Spinal cord (tissue), 10 donors: ENCODE measurements around the gene ADK. TPM values are rescaled to one million over a fixed set of nuclear protein-coding genes. Genes with fewer than 3 reads are reported as not detected.
A peak's percentile ranks its signal among the peaks of the same experiment; 100 is the strongest.

Experiments
- DNase-seq, 6 donors: peaks; one replicate each; pipeline versions ENCODE4 v3.0.0 to v3.0.0-alpha.2; 2013 to 2015; ENCODE audit warnings: low spot score in 6 of 6, low read depth in 4 of 6
- H3K27ac ChIP-seq: one replicate; pipeline ENCODE4 v1.5.1; 2013; ENCODE audit warnings: low read depth, low read length, control low read depth
- H3K27me3 ChIP-seq: one replicate; pipeline ENCODE4 v1.6.1; 2013; ENCODE audit warnings: low read length; ENCODE audit not compliant: control insufficient read depth, insufficient read depth
- H3K36me3 ChIP-seq: one replicate; pipeline ENCODE4 v1.6.1; 2013; ENCODE audit warnings: low read length; ENCODE audit not compliant: control insufficient read depth, insufficient read depth
- H3K4me1 ChIP-seq: one replicate; pipeline ENCODE4 v1.6.1; 2013; ENCODE audit warnings: low read length; ENCODE audit not compliant: control insufficient read depth, insufficient read depth
- H3K4me3 ChIP-seq: one replicate; pipeline ENCODE4 v1.5.1; 2013; ENCODE audit warnings: low read depth, low read length, control low read depth
- H3K9me3 ChIP-seq: one replicate; pipeline ENCODE4 v1.6.1; 2013; ENCODE audit warnings: low read length; ENCODE audit not compliant: control insufficient read depth, insufficient read depth
- WGBS: methylation state at CpG from one replicate; pipeline ENCODE4 v1.1.5; 2013; ENCODE audit warnings: missing lambda C conversion rate; ENCODE audit not compliant: insufficient coverage; 5-methylcytosine and 5-hydroxymethylcytosine counted together
- polyA plus RNA-seq, 2 donors: library from polyadenylated mRNA; unstranded; fragments of 120-200 nt; gene quantifications; one replicate each; pipeline ENCODE4 v1.2.1, GENCODE V29; 2013; ENCODE audit not compliant: insufficient read length in 2 of 2
- total RNA-seq, 2 donors: library from RNA; depleted of rRNA in 1 of 2; stranded (reverse); fragments of 120-200 nt in 1 of 2; fragments of >200 nt in 1 of 2; gene quantifications; one replicate each; pipeline versions ENCODE4 v1.2.3 to v1.2.4, GENCODE V29; 2013 to 2014
- donor health status: healthy.

ADK gene
- total and polyA plus RNA-seq, 4 donors = 46.9 to 58.9 (median 51.1) TPM

DNA sequence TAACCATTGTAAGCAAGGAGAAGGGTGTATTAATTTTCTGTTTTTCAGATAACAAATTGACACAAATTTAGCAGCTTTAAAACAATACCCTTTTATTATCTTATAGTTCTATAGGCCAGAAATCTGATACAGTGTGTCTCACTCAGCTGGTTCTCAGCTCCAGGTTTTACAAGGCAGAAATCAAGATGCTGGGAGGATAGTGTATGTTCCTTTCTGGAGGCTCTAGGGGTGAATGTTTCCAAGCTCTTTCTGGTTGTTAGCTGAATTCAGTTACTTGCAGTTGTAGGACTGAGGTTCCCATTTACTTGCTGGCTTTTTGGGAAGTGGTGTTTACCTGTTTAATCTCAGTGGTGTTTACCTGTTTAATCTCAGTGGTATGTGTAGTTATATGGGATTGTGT lies 125.4 kb downstream of the ADK start:
- DNase-seq = no peak
- no peak overlapping the region for H3K27ac ChIP-seq
- no peaks in the 10 kb centered on the region for H3K4me1 ChIP-seq
- H3K36me3 ChIP-seq = no peaks in the 10 kb centered on the region
- no peaks in the 10 kb centered on the region for H3K27me3 ChIP-seq
- no peak overlapping the region for H3K4me3 ChIP-seq
- no peaks in the 10 kb centered on the region for H3K9me3 ChIP-seq

DNA sequence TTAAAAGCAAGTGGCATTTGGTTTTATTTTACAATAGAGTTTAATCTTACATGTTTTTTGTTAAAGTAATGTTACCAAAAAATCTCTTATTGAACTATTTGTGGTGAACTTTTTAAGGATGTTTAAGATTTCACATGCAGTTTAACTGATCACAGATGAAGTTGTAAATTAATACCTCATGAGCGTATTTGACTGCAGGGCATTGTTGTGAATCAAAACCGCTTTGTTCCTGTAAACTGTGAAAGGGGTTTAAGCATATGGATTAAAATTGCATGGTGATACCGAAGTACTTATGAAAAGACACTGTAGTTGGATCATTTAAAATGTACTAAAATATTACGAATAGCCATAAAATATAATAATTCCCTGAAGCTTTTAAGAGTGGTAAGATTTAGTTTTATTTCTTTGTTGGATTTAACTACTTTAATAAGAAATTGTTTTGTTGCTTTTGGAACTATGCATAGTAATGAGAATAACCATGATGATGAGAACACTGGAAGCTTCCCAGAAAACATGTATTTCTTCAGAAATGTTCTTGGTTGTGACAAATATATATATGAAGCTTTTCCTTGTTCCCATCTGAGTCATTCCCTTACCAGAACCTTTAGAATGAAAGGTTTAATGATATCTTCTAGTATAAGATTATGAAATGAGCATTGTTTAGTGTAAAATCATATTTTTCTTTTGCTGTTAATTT lies 131.3 kb downstream of the ADK start:
- no CpG with 5 or more reads among the region's 4 CpGs for WGBS
- Histone ChIP-seq H3K4me3 (no peak overlapping the region), H3K36me3 (no peaks in the 10 kb centered on the region), H3K27ac (no peak overlapping the region), H3K4me1 (no peaks in the 10 kb centered on the region), H3K9me3 (no peaks in the 10 kb centered on the region), H3K27me3 (no peaks in the 10 kb centered on the region)
- DNase-seq = no peak

DNA sequence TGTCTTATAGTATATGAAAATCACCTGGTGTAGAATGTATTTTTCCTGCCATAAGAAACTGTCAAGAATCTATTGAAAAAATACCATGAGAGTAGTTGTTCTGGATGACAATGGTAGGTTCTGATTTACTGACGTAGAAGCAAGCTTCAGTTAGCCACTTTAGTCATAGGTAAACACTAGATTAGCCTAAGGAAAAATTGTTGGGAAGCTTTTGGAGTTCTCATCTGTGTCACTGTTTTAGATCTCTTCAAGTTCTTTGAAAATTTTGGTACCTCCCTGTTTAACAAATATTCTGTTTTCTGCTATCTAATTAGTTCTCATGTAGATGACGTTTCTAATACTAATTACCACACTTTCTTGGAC lies 131.8 kb downstream of the ADK start:
- no peak overlapping the region for H3K27ac ChIP-seq
- no peak overlapping the region for H3K4me3 ChIP-seq
- no peaks in the 10 kb centered on the region for H3K4me1 ChIP-seq
- WGBS = 100% methylated on average over 1 of the region's 2 CpGs
- H3K27me3 ChIP-seq = no peaks in the 10 kb centered on the region
- no peaks in the 10 kb centered on the region for H3K36me3 ChIP-seq
- no peaks in the 10 kb centered on the region for H3K9me3 ChIP-seq
- no peak for DNase-seq

DNA sequence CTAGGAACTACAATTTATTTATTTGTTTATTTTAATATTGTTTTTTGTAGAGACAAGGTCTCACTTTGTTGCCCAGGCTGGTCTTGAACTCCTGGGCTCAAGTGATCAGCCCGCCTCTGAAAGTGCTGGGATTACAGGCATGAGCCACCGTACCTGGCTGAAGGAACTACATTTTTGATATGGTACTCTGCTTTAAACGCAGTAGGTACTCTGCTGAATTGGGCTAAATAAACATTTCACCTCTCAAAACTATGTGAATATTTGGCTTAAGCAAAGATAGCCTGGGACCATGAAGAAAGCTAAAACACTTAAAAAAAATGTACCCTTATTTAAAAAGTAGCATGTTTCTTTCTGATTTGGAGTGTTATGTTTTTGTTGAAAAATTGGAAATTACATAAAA lies 138.2 kb downstream of the ADK start:
- no peaks in the 10 kb centered on the region for H3K27me3 ChIP-seq
- H3K4me1 ChIP-seq = no peaks in the 10 kb centered on the region
- DNase-seq = no peak
- H3K27ac ChIP-seq = no peak overlapping the region
- no peak overlapping the region for H3K4me3 ChIP-seq
- H3K36me3 ChIP-seq = no peaks in the 10 kb centered on the region
- WGBS = no CpG with 5 or more reads among the region's 3 CpGs
- H3K9me3 ChIP-seq = no peaks in the 10 kb centered on the region

DNA sequence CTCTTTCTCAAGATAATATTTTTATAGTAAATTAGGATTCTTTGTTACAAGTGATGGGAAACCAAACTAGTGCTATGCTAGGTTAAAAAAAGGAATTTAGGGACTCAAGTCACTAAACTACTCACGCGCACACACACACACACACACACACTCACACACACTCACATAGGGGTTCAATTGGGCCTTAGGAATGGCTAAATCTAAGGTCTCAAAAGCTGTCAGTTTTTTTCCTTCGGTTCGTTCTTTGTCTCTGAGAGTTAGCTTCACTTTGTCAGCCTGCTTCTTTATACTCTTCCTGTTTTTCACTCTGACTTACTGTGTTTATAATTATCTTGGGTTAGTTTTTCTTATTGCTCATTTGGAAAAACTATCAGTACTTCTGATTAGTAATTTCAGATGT lies 138.9 kb downstream of the ADK start:
- no peaks in the 10 kb centered on the region for H3K4me1 ChIP-seq
- DNase-seq = peak in 1 of 6 donors; percentile 22
- H3K36me3 ChIP-seq = no peaks in the 10 kb centered on the region
- no peak overlapping the region for H3K27ac ChIP-seq
- no peaks in the 10 kb centered on the region for H3K9me3 ChIP-seq
- WGBS = no CpG with 5 or more reads among the region's 4 CpGs
- no peaks in the 10 kb centered on the region for H3K27me3 ChIP-seq
- no peak overlapping the region for H3K4me3 ChIP-seq

DNA sequence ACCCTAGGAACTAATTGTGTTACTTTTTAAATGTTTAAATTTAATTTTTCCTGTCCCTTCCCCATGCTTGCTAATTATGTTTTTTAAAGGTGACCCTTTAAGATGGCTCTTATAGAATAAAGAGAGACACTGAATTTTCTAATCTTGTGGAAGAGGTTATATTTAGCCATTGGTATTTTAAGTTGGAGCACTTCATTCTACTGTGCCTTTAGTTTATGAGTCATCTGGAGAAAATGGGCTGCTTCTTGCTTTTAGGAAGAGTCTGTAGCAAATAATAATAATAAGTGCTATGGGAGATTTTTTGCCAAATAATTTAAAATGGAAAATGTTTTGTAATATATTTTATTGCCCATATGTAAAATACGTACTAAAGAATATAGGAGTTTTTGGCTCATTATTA lies 139.7 kb downstream of the ADK start:
- Histone ChIP-seq H3K9me3 (no peaks in the 10 kb centered on the region), H3K36me3 (no peaks in the 10 kb centered on the region), H3K4me3 (no peak overlapping the region), H3K27ac (no peak overlapping the region), H3K4me1 (no peaks in the 10 kb centered on the region), H3K27me3 (no peaks in the 10 kb centered on the region)
- no CpG with 5 or more reads among the region's 1 CpG for WGBS
- no peak for DNase-seq

DNA sequence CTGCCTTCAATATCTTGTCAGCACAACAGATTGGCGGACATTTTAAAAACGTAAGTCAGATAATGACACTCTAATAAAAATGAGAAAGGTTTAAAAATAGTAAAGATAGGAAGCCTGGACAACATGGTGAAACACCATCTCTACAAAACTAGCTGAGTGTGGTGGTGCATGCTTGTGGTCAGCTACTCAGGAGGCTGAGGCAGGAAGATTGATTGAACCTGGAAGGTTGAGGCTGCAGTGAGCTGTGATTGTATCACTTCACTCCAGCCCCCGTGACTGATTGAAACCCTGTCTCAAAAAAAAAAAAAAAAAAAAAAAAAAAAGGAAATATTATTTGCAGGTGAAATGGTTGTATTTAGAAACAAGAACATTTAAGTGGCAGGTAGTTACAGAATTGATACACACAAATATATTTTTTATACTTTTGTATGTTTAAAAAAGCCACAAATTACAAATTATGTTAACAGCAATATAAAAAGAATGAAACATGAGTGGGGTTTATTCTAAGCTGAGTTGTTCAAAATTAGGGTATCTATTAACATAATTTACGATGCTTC lies 141.9 kb downstream of the ADK start:
- no peak overlapping the region for H3K4me3 ChIP-seq
- DNase-seq = no peak
- no CpG with 5 or more reads among the region's 4 CpGs for WGBS

DNA sequence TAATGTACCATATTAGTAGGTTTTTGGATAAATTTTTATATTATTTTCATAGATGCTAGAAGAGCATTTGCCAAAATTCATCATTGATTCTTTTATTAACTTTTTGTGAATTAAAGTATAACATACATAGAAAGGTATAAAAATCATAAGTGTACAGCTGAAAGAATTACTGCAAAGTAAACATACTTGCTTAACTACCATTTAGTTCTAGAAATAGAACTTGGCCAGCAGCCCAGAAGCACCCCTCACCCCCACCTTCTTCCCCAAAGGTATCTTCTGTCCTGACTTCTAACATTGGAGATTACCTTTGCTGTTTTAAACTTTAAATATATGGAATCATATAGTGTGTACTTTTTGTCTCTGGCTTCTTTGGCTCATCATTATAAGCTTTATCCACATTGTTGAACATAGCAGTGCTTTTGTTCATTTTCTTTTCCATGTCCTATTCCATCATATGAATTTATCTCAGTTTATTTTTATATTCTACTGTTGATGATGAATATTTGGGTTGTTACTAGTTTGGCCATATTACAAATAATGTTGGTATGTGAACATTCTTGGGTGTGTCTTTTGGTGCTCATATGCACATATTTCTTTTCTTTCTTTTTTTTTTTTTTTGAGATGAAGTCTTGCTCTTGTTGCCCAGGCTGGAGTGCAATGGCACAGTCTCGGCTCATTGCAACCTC lies 142.8 kb downstream of the ADK start:
- Histone ChIP-seq H3K9me3 (peaks cover under 1% of the 10 kb centered on the region), H3K36me3 (no peaks in the 10 kb centered on the region), H3K27ac (no peak overlapping the region), H3K4me3 (no peak overlapping the region), H3K4me1 (no peaks in the 10 kb centered on the region), H3K27me3 (no peaks in the 10 kb centered on the region)
- no CpG with 5 or more reads among the region's 1 CpG for WGBS
- DNase-seq = no peak

More for the DNA sequence above, 141.9 kb downstream of the ADK start:
- H3K27ac ChIP-seq = no peak overlapping the region
- no peaks in the 10 kb centered on the region for H3K4me1 ChIP-seq
- no peaks in the 10 kb centered on the region for H3K36me3 ChIP-seq
- H3K27me3 ChIP-seq = no peaks in the 10 kb centered on the region
- no peaks in the 10 kb centered on the region for H3K9me3 ChIP-seq

DNA sequence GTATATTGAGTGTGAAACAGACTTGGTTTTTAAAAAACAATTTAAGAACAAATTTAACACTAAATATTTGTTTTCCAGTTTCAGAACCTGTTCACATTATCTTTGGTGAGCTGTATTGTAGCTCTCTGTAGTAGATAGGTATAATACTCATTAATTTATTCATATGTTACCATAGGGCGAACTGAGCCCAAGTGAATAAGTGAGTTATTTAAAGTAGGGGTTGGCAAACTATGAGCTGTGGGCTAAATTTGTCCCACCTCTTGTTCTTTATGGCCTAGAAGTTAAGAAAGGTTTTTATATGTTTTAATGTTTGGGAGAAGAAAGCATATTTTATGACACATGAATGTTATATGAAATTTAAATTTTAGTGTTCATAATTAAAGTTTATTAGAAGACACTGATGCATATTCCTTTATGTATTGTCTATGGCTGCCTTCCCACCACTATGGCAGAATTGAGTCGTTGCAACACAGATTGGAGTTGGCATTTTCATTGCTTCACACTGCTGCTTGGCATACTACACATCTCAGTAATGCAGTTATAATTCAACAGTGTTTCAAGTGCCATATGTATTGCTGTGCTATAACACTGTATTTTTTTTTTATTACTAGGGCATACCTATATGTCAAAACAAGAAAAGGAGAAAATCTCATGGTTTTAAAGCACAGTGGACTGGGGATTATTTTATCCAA lies 146.5 kb downstream of the ADK start:
- DNase-seq = peak in 2 of 6 donors; percentile 40 to 84

More for the DNA sequence above, 146.5 kb downstream of the ADK start:
- no peaks in the 10 kb centered on the region for H3K27me3 ChIP-seq
- no peak overlapping the region for H3K27ac ChIP-seq
- 100% methylated on average over 1 of the region's 2 CpGs for WGBS
- peaks cover 1% of the 10 kb centered on the region for H3K9me3 ChIP-seq
- H3K4me1 ChIP-seq = no peaks in the 10 kb centered on the region
- no peak overlapping the region for H3K4me3 ChIP-seq
- H3K36me3 ChIP-seq = no peaks in the 10 kb centered on the region
